ENCODE results near the gene ACOT8.

- TF ChIP-seq HDGF (IDR thresholded peaks at IDR 0.05; ENCODE audit: borderline replicate concordance) = no peak
- TF ChIP-seq FOXK2 (IDR thresholded peaks at IDR 0.05) = no peak
- TF ChIP-seq ZNF384 (IDR thresholded peaks at IDR 0.05) = no peak
- no peak for TF ChIP-seq FOXA1 (IDR thresholded peaks at IDR 0.05)
- no peak for TF ChIP-seq SUZ12 (IDR thresholded peaks at IDR 0.05)
These were observed 22.4 kb downstream of the ACOT8 start for GRCh38 chr20:45834797-45835161.
